ENCODE results near the gene ZNF80. TPM values are rescaled to one million over a fixed set of nuclear protein-coding genes. Genes with fewer than 3 reads are reported as not detected.

ZNF80 gene
- total RNA-seq, 4 donors from 2014 or later, result not detected

- DNase-seq, result peak; percentile 19
- H3K4me1 ChIP-seq, result no peaks in the 10 kb centered on the region
- in situ Hi-C loops (cut with MboI; ENCODE audit: low pct_ligation_motif_present in 1 of 4, low pct_unique_long_range_greater_than_20kb in 1 of 4, low sequenced_read_pairs in 3 of 4) (no loop called here), intact Hi-C loops (cut with DNase I; ENCODE audit: low total_unique reads) (no loop called here)
- H3K36me3 ChIP-seq, result no peaks in the 10 kb centered on the region
- H3K27me3 ChIP-seq, result no peaks in the 10 kb centered on the region
- no peaks in the 10 kb centered on the region for H3K9me3 ChIP-seq
- H3K27ac ChIP-seq, result peak overlapping the region; percentile 44 to 61 (median 52)
- peak overlapping the region in 1 of 4 donors; percentile 22 for H3K4me3 ChIP-seq
- WGBS, 2 donors (ENCODE audit: low coverage in 1 of 2), result 34 to 44% methylated on average over 11 to 19 of the region's 19 CpGs
- TF ChIP-seq POLR2AphosphoS5 (IDR thresholded peaks at IDR 0.05) (no peak), EP300 (IDR thresholded peaks at IDR 0.05; ENCODE audit: low read depth) (no peak), POLR2A (IDR thresholded peaks at IDR 0.05) (peak; percentile 39)
- TF ChIP-seq, protein P1, sequence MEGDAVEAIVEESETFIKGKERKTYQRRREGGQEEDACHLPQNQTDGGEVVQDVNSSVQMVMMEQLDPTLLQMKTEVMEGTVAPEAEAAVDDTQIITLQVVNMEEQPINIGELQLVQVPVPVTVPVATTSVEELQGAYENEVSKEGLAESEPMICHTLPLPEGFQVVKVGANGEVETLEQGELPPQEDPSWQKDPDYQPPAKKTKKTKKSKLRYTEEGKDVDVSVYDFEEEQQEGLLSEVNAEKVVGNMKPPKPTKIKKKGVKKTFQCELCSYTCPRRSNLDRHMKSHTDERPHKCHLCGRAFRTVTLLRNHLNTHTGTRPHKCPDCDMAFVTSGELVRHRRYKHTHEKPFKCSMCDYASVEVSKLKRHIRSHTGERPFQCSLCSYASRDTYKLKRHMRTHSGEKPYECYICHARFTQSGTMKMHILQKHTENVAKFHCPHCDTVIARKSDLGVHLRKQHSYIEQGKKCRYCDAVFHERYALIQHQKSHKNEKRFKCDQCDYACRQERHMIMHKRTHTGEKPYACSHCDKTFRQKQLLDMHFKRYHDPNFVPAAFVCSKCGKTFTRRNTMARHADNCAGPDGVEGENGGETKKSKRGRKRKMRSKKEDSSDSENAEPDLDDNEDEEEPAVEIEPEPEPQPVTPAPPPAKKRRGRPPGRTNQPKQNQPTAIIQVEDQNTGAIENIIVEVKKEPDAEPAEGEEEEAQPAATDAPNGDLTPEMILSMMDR (IDR thresholded peaks at IDR 0.05), result no peak
Observed at GRCh38 chr3:114213627-114214541, 23.5 kb downstream of the ZNF80 start.

- in situ Hi-C loops (cut with MboI; ENCODE audit: low pct_ligation_motif_present in 1 of 4, low pct_unique_long_range_greater_than_20kb in 1 of 4, low sequenced_read_pairs in 3 of 4) (no loop called here), intact Hi-C loops (cut with DNase I; ENCODE audit: low total_unique reads) (no loop called here)
- 52% methylated on average over 4 of the region's 4 CpGs; no CpG with 5 or more reads in 1 of the 2 donors for WGBS, 2 donors (ENCODE audit: low coverage in 1 of 2)
- Histone ChIP-seq H3K27ac (peak overlapping the region in 1 of 4 donors; percentile 57), H3K36me3 (no peaks in the 10 kb centered on the region), H3K4me3 (no peak overlapping the region), H3K4me1 (no peaks in the 10 kb centered on the region), H3K9me3 (no peaks in the 10 kb centered on the region), H3K27me3 (no peaks in the 10 kb centered on the region)
- TF ChIP-seq POLR2A (IDR thresholded peaks at IDR 0.05), result no peak
- TF ChIP-seq EP300 (IDR thresholded peaks at IDR 0.05; ENCODE audit: low read depth), result no peak
- TF ChIP-seq, protein P1 (IDR thresholded peaks at IDR 0.05), result no peak
- no peak for TF ChIP-seq POLR2AphosphoS5 (IDR thresholded peaks at IDR 0.05)
- no peak for DNase-seq
Observed at GRCh38 chr3:114213292-114213626, 24.1 kb downstream of the ZNF80 start.

GRCh38 chr3:114212646-114213045 lies 24.7 kb downstream of the ZNF80 start:
- TF ChIP-seq POLR2A (IDR thresholded peaks at IDR 0.05) (no peak), POLR2AphosphoS5 (IDR thresholded peaks at IDR 0.05) (no peak), EP300 (IDR thresholded peaks at IDR 0.05; ENCODE audit: low read depth) (no peak)
- TF ChIP-seq, protein P1 (IDR thresholded peaks at IDR 0.05), result no peak
- no peak overlapping the region for H3K4me3 ChIP-seq
- H3K4me1 ChIP-seq, result no peaks in the 10 kb centered on the region
- no peaks in the 10 kb centered on the region for H3K36me3 ChIP-seq
- in situ Hi-C loops (cut with MboI; ENCODE audit: low pct_ligation_motif_present in 1 of 4, low pct_unique_long_range_greater_than_20kb in 1 of 4, low sequenced_read_pairs in 3 of 4), result no loop called here
- H3K9me3 ChIP-seq, result no peaks in the 10 kb centered on the region
- no peak for DNase-seq
- intact Hi-C loops (cut with DNase I; ENCODE audit: low total_unique reads), result no loop called here
- WGBS, 2 donors (ENCODE audit: low coverage in 1 of 2), result 81 to 89% methylated on average over 3 to 4 of the region's 4 CpGs
- H3K27me3 ChIP-seq, result no peaks in the 10 kb centered on the region
- no peak overlapping the region for H3K27ac ChIP-seq

DNA sequence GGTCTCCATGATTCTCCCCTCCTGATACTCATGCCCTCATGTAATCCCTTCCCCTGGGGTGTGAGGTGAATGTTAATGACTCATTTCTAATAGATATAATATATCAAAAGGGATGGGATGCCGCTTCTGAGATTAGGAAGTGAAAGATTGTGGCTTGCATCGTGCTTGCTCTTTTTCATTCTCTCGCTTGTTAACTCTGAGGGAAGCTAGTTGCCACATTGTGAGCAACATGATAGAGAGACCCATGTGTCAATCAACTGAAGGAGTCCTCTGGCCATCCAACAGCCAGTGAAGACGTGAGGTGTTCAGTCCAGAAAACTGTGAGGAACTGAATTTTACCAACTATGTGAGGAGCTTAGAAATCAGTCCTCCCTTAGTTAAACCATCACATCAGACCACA lies 29.6 kb downstream of the ZNF80 start:
- in situ Hi-C loops (cut with MboI; ENCODE audit: low pct_ligation_motif_present in 1 of 4, low pct_unique_long_range_greater_than_20kb in 1 of 4, low sequenced_read_pairs in 3 of 4), result no loop called here
- H3K27ac ChIP-seq, result no peak overlapping the region
- H3K9me3 ChIP-seq, result no peaks in the 10 kb centered on the region
- WGBS, 2 donors (ENCODE audit: low coverage in 1 of 2), result 62 to 73% methylated on average over 4 of the region's 4 CpGs
- no peak for DNase-seq
- H3K4me1 ChIP-seq, result no peaks in the 10 kb centered on the region
- TF ChIP-seq POLR2A (IDR thresholded peaks at IDR 0.05) (no peak), POLR2AphosphoS5 (IDR thresholded peaks at IDR 0.05) (no peak), EP300 (IDR thresholded peaks at IDR 0.05; ENCODE audit: low read depth) (no peak)
- TF ChIP-seq, protein P1 (IDR thresholded peaks at IDR 0.05), result no peak
- H3K4me3 ChIP-seq, result no peak overlapping the region
- H3K27me3 ChIP-seq, result peaks cover 3% of the 10 kb centered on the region
- intact Hi-C loops (cut with DNase I; ENCODE audit: low total_unique reads), result no loop called here
- no peaks in the 10 kb centered on the region for H3K36me3 ChIP-seq

Measured in transverse colon (tissue), 4 donors.